HG02642 (cell line): ENCODE measurements around the gene KRTAP3-1.

ENCODE experiments used
- ATAC-seq: cut with Tn5 transposase; IDR thresholded peaks from one replicate; pipeline ENCODE4 v1.9.1; 2021; ENCODE audit warnings: mild to moderate bottlenecking; ENCODE audit not compliant: unreplicated experiment, poor library complexity

KRTAP3-1 gene

DNA sequence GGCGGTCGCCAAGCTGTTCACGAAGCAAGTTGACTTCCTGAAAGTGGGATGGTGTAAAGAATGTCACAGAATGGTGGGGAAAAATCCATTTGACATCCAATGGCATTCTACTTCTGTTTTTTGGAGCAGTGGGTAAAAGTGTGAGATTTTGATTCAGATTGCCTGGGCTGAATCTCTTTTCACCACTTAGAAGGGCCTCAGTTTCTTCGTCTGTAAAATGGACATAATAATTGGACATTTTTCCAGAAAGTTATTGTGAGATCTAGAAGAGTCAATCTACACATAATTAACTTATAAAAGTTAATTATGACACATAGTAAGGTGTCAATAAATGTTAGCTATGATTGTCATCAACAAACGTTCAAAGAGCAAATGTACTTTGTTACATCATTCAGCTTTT, 27.8 kb downstream of the KRTAP3-1 start:
- ATAC-seq: no peak

DNA sequence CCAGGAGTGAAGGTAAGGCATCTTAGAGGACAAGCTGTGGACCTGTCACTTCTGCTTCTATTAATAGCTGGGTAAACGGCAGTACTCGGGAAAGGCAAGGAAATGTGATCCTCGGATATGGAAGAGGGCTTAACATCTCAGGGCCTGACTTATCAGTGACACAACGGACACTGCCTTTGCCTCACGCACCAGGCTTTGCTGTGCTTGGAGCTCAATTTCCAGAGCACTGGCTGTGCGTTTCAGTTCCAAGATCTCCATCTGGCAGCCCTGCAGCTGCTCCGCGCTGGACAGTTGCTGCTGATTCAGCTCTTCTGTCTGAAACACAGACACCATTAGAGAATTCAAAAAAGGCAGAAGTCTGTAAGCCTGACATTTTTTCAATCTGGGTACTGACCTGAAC, 28.3 kb downstream of the KRTAP3-1 start:
- no peak for ATAC-seq

DNA sequence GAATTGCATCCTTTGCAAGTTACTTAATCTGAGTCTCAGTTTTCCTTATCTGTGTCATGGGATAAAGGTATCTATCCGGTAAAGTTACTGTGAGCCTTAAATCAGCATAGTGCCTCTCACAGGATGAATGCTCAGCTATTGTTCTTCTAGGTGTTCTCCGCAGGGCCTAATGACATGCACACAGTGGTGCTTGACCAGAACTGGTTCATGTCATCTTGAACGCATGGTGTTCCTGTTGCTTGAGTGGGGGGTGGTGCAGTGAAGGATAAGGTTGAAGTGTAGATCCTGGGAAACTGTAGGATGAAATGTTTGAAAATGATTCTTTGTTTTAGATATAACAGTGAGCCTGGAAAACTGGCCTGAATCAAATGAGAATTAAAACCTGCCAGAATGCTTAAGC, 28.8 kb downstream of the KRTAP3-1 start:
- no peak for ATAC-seq

DNA sequence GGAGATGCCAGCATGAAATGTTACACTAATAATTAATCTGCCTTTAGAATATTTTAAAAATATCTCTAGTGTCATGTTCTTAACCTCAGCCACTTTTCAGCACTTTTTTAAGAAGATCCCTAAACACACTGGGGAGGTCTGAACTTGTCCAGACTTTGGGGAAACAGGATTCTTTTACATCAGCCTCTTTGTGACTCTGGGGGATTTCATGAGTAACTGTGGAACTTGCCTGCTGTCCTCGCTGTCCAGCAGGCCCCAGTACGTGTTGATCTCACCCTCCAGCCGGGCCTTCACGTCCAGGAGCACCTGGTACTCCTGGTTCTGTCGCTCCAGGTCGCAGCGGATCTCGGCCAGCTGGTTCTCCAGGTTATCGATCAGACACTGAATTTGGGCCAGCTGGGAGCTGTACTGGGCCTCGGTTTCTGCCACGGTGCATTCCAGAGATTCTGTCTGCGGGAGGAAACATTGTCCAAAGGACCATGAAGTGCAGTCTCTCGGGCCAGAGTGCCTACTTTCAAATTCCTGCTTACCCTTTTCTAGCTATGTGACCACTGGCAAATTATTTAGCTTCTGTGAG, 30.3 kb downstream of the KRTAP3-1 start:
- no peak for ATAC-seq

DNA sequence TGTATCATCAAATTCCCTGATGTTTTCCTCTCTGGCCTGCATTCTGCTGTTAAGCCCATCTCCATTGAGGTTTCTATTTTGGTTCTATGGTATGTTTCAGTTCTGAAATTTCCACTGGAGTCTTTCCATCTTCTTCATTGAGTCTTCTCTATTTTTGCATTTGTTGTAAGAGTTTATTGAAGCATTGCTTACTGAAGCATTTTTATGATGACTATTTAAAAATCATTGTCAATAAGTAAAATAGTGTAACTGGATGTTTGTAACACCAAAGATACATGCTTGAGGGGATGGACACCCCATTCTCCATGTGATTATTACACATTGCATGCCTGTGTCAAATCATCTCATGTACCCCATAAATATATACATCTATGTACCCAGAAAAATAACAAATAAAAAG, 33.4 kb downstream of the KRTAP3-1 start:
- no peak for ATAC-seq

DNA sequence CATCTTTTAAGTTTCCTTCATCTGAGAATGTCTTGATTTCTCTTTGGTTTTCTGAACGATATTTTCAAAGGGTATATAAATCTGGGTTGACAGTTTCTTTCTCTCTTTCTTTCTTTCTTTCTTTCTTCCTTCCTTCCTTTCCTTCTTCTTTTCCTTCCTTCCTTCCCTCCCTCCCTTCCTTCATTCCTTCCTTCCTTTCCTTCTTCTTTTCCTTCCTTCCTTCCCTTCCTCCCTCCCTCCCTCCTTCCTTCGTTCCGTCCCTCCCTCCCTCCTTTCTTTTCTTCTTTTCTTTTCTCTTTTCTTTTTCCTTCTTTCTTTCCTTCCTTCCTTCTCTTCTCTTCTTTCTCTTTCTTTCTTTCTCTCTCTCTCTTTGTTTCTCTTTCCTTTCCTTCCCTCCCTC, 34.6 kb downstream of the KRTAP3-1 start:
- no peak for ATAC-seq

DNA sequence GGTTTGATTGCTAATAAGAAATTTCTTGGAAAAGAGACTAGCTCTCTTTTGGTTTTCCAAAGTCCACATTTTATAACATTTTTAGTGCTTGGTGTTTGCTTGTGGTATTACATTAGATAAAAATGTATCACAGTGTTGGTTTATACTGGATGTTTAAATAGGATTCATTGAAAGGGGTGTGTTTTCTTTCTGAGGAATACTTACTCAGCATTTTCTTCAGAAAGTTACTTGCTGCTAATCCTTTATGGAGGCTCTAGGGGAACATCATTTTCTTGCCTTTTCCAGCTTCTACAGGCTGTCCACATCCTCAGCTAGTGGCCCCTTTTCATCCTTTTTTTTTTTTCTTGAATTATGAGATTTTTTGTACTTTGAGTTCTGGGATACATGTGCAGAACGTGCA, 41.3 kb downstream of the KRTAP3-1 start:
- no peak for ATAC-seq

DNA sequence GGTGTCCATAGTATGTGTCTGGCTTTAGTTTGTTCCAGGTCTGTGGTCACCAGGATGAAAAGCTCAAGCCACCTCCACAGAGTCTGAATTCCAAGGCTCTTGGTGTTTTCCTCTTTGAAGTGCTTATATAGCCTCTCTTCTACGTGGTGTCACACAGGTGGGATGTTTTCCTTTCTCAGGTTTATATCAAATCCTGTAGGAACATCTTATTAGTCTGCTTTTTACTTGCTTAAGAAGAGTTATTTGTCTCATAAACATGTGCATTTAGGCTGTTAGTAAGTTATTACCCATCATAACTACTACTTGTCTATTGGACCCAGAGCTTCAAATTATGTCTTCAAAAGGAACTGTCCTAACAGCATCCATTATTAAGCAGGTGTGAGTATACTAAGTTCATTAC, 42.1 kb downstream of the KRTAP3-1 start, which contains the start of gene KRT39:
Gene KRT39, minus strand, starts transcription at position 101 of the 400 bp plus-strand sequence. Its CDS starts 92 bp downstream, at position 9.
- ATAC-seq: no peak

DNA sequence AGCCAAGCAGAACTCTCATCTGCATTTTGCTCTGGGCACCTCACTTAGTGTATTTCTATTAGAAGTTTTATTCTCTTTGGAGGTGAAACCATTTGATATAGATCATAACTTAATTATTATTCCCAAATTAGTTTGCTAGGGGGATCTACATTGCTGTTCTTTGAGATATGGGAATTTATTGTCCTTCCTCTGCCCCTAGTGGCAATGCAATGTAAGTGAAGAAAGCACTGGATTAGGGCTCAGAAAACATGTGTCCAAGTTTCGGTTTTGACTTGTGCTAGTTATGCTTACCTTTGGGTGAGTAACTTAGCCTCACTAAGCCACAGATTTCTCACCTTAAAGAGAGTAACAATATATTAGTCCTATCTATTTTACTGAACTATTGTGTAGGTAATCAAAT, 45.1 kb downstream of the KRTAP3-1 start:
- no peak for ATAC-seq

DNA sequence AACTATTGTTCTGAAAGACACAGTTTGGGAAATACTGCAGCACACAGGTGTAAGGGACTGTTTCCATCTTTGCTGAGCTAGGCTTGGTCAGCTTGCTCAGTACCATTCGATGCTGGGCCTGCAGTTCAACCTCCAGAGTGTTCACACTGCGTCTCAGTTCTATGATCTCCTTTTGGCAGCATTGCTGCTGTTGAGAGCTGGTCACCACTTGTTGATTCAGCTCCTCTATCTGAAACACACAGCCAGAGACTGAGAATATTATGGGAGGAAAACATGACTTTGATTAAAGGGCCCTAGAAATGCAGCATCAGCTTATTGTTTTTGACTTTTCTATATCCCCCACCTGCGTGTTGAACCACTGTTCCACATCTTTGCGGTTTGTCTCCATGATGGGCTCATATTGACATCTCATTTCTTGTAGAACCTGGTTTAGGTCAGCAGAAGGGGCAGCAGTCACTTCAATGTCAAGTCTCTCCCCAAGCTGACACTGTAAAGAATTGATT, 46.8 kb downstream of the KRTAP3-1 start:
- ATAC-seq: no peak

DNA sequence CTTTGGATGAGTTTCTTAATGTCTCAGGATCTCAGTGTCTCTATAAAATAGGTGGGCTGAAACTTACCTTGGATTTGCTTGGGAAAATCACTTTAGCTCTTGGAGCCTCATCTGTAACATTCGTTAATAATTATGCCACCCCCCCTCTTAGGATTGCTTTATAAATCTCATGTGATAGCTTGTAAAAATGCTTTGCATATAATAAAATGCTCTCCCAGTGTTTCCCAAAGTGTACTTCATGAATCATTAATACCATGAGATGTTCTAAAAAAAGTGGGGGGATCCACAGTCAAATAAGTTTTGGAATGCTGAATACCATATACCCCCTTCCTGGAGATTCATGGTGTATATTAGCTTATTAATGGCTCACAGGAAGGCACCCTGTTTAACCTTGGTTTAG, 47.3 kb downstream of the KRTAP3-1 start:
- ATAC-seq: no peak

DNA sequence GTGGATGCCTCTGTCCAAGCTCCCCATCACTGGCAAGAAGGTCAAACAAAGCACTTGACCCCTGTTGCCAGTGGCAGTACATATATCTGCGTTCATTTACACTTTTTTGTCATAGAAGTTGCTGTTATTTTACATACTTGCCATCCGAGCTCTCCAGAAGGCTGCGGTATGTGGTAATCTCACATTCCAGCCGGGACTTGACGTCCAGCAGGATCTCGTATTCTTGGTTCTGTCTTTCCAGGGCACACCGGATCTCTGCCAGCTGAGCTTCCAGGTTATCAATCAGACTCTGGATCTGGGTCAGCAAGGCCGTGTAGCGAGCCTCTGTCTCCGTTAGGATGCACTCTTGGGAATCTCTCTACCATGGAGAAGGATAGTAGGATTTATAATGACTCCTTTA, 48.8 kb downstream of the KRTAP3-1 start:
- no peak for ATAC-seq
